NOMO-1 treated with DMSO at 0.1 percent for 48 hours (cell line): ENCODE measurements around the gene GGTA1.
"Not testable (repeated sequence)": the region's sequence is repeated elsewhere in the genome, so short reads cannot be mapped to it uniquely, and the experiment has no call there.

ENCODE experiments used
- DNase-seq: peaks from one replicate; lab custom pipeline; 2025; ENCODE audit not compliant: unreplicated experiment; lab: John Stamatoyannopoulos, UW

The GGTA1 gene

GRCh38 chr9:121463026-121463807 lies 36.4 kb downstream of the GGTA1 start:
- DNase-seq: peak; percentile 25

- DNase-seq: no peak
These were observed 40.1 kb downstream of the GGTA1 start for GRCh38 chr9:121459513-121459912.

GRCh38 chr9:121458449-121458848 lies 41.2 kb downstream of the GGTA1 start:
- DNase-seq: not testable (repeated sequence)

- DNase-seq: no peak
These were observed 44.0 kb downstream of the GGTA1 start for GRCh38 chr9:121455527-121456239.

GRCh38 chr9:121454972-121455371 lies 44.7 kb downstream of the GGTA1 start:
- no peak for DNase-seq

GRCh38 chr9:121453232-121453892 lies 46.3 kb downstream of the GGTA1 start:
- DNase-seq: no peak

- no peak for DNase-seq
These were observed 47.6 kb downstream of the GGTA1 start for GRCh38 chr9:121452085-121452484.

GRCh38 chr9:121451586-121451985 lies 48.1 kb downstream of the GGTA1 start:
- no peak for DNase-seq

GRCh38 chr9:121450241-121450640 lies 49.4 kb downstream of the GGTA1 start:
- no peak for DNase-seq

- DNase-seq: no peak
These were observed 49.9 kb downstream of the GGTA1 start for GRCh38 chr9:121449786-121450185.

- DNase-seq: no peak
These were observed 52.3 kb downstream of the GGTA1 start for GRCh38 chr9:121447321-121447834.

- DNase-seq: no peak
These were observed 53.7 kb downstream of the GGTA1 start for GRCh38 chr9:121445986-121446385.

GRCh38 chr9:121443981-121444380 lies 55.7 kb downstream of the GGTA1 start:
- DNase-seq: no peak

GRCh38 chr9:121441165-121441564 lies 58.5 kb downstream of the GGTA1 start:
- DNase-seq: no peak

GRCh38 chr9:121439711-121440664 lies 59.7 kb downstream of the GGTA1 start:
- DNase-seq: no peak

- DNase-seq: no peak
These were observed 60.6 kb downstream of the GGTA1 start for GRCh38 chr9:121439016-121439415.

- DNase-seq: no peak
These were observed 61.8 kb downstream of the GGTA1 start for GRCh38 chr9:121437891-121438290.

GRCh38 chr9:121437046-121437445 lies 62.6 kb downstream of the GGTA1 start:
- not testable (repeated sequence) for DNase-seq

- DNase-seq: no peak
These were observed 64.7 kb downstream of the GGTA1 start for GRCh38 chr9:121434969-121435368.

GRCh38 chr9:121427899-121428298 lies 71.7 kb downstream of the GGTA1 start:
- no peak for DNase-seq

GRCh38 chr9:121424024-121424432 lies 75.6 kb downstream of the GGTA1 start:
- DNase-seq: no peak
